A673 (cell line): ENCODE measurements around the gene GPM6B. TPM values are rescaled to one million over a fixed set of nuclear protein-coding genes. Genes with fewer than 3 reads are reported as not detected.

Source experiments
- BruUV-seq: library from RNA; stranded (reverse); fragments of 400-500 nt; replicated peaks from 2 replicates; lab custom pipeline; 2021; lab: Mats Ljungman, UMichigan
- CTCF ChIA-PET: fragments of 300-600 bp; sonication (Branson Sonifier 250); formaldehyde crosslinking; loops from one replicate; lab custom pipeline; 2022; ENCODE audit warnings: antibody characterized with exemption; lab: Charles Lee
- POLR2A ChIA-PET: fragments of 300-600 bp; sonication (Branson Sonifier 250); formaldehyde crosslinking; loops from one replicate; lab custom pipeline; 2022; ENCODE audit warnings: antibody characterized with exemption; ENCODE audit not compliant: low non-redundant PET; lab: Charles Lee
- DNase-seq: peaks from one replicate; pipeline ENCODE4 v3.0.0-alpha.2; 2015; ENCODE audit warnings: low spot score
- H3K27ac ChIP-seq: fragments of 200-600 bp; sonication (generic); 2 replicates; pipeline ENCODE4 v1.5.1; 2016; ENCODE audit warnings: mixed run types, low read depth, mild to moderate bottlenecking, mixed read lengths, antibody characterized with exemption, low read length; ENCODE audit not compliant: poor library complexity, severe bottlenecking
- H3K27me3 ChIP-seq: fragments of 200-600 bp; sonication (generic); replicated peaks from 2 replicates; pipeline ENCODE4 v1.6.1; 2017; ENCODE audit warnings: mixed run types, low read depth, mild to moderate bottlenecking, mixed read lengths, antibody characterized with exemption, low read length; ENCODE audit not compliant: insufficient read depth, poor library complexity
- H3K36me3 ChIP-seq: fragments of 200-600 bp; sonication (generic); 2 replicates; pipeline ENCODE4 v1.6.1; 2016; ENCODE audit warnings: mixed run types, mild to moderate bottlenecking, mixed read lengths, antibody characterized with exemption, low read length; ENCODE audit not compliant: insufficient read depth, poor library complexity, severe bottlenecking
- H3K4me1 ChIP-seq: fragments of 200-600 bp; sonication (generic); 2 replicates; pipeline ENCODE4 v1.6.1; 2017; ENCODE audit warnings: mixed run types, mild to moderate bottlenecking, mixed read lengths, antibody characterized with exemption, low read length; ENCODE audit not compliant: insufficient read depth, poor library complexity, severe bottlenecking
- H3K4me3 ChIP-seq: fragments of 200-600 bp; sonication (generic); 2 replicates; pipeline ENCODE4 v1.5.1; 2016; ENCODE audit warnings: low read depth, mixed run types, mild to moderate bottlenecking, mixed read lengths, low read length; ENCODE audit not compliant: poor library complexity, severe bottlenecking
- H3K9me3 ChIP-seq: fragments of 200-600 bp; sonication (generic); 2 replicates; pipeline ENCODE4 v1.6.1; 2016; ENCODE audit warnings: mixed run types, low read depth, mild to moderate bottlenecking, mixed read lengths, antibody characterized with exemption, low read length; ENCODE audit not compliant: poor library complexity, severe bottlenecking
- CTCF ChIP-seq: fragments of 300-800, 200-600 bp; sonication (generic); conservative IDR thresholded peaks from 2 replicates; pipeline ENCODE4 v1.5.1; 2017; ENCODE audit warnings: low read depth, mild to moderate bottlenecking, antibody characterized with exemption, low read length, moderate library complexity, mixed read lengths
- EZH2 ChIP-seq: fragments of 200-600 bp; sonication (generic); IDR thresholded peaks from 2 replicates; pipeline ENCODE4 v1.6.1; 2017; ENCODE audit warnings: borderline replicate concordance, low read depth, mild to moderate bottlenecking, mixed read lengths, antibody characterized with exemption, low read length; ENCODE audit not compliant: poor library complexity, severe bottlenecking
- intact Hi-C: fragments of 100-400 bp; cut with micrococcal nuclease; formaldehyde crosslinking; loops from one replicate; pipeline ENCODE4 v1.10.0; 2022; ENCODE audit not compliant: unreplicated experiment
- total RNA-seq: library from RNA; stranded (reverse); gene quantifications from 2 replicates; pipeline ENCODE4 v1.2.3, GENCODE V29; 2021

GPM6B gene
- total RNA-seq, 1 experiment from 2014 or later = 7.6 TPM

- ChIA-PET CTCF (no interaction called here), POLR2A (no interaction called here)
- no peaks in the 10 kb centered on the region for H3K9me3 ChIP-seq
- BruUV-seq = no TSS peak
- H3K36me3 ChIP-seq = no peaks in the 10 kb centered on the region
- no peak for DNase-seq
- no peaks in the 10 kb centered on the region for H3K4me1 ChIP-seq
- H3K27me3 ChIP-seq = no peaks in the 10 kb centered on the region
- H3K4me3 ChIP-seq = no peak overlapping the region
- no peak for TF ChIP-seq CTCF
- TF ChIP-seq EZH2 = no peak
- intact Hi-C loops = no loop called here
- H3K27ac ChIP-seq = no peak overlapping the region
These were observed 26.3 kb upstream of the GPM6B start for GRCh38 chrX:13843150-13843721.

- TF ChIP-seq EZH2 (no peak), CTCF (no peak)
- no TSS peak for BruUV-seq
- Histone ChIP-seq H3K9me3 (no peaks in the 10 kb centered on the region), H3K27ac (no peak overlapping the region), H3K36me3 (no peaks in the 10 kb centered on the region), H3K4me1 (no peaks in the 10 kb centered on the region), H3K4me3 (no peak overlapping the region), H3K27me3 (no peaks in the 10 kb centered on the region)
- ChIA-PET POLR2A (no interaction called here), CTCF (no interaction called here)
- no peak for DNase-seq
- intact Hi-C loops = no loop called here
These were observed 23.2 kb upstream of the GPM6B start for GRCh38 chrX:13840121-13840520.

- BruUV-seq = no TSS peak
- no peak for TF ChIP-seq CTCF
- TF ChIP-seq EZH2 = no peak
- Histone ChIP-seq H3K27me3 (no peaks in the 10 kb centered on the region), H3K4me1 (no peaks in the 10 kb centered on the region), H3K27ac (no peak overlapping the region), H3K9me3 (no peaks in the 10 kb centered on the region), H3K36me3 (no peaks in the 10 kb centered on the region), H3K4me3 (no peak overlapping the region)
- intact Hi-C loops = no loop called here
- ChIA-PET CTCF (interaction anchor here (0.6 kb wide), 1 partner anchor 66 kb away, joined by 5 read pairs; no protein-coding TSS in a partner anchor), POLR2A (no interaction called here)
- peak; percentile 38 for DNase-seq
These were observed 20.4 kb upstream of the GPM6B start for GRCh38 chrX:13837290-13837745.
